NCI-H1694 (cell line): ENCODE measurements around the gene UBE2G1.
"Not testable (repeated sequence)": the region's sequence is repeated elsewhere in the genome, so short reads cannot be mapped to it uniquely, and the experiment has no call there.

Experiments used
- DNase-seq: peaks from one replicate; lab custom pipeline; 2025; lab: John Stamatoyannopoulos, UW

UBE2G1 gene, protein sequence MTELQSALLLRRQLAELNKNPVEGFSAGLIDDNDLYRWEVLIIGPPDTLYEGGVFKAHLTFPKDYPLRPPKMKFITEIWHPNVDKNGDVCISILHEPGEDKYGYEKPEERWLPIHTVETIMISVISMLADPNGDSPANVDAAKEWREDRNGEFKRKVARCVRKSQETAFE

DNA sequence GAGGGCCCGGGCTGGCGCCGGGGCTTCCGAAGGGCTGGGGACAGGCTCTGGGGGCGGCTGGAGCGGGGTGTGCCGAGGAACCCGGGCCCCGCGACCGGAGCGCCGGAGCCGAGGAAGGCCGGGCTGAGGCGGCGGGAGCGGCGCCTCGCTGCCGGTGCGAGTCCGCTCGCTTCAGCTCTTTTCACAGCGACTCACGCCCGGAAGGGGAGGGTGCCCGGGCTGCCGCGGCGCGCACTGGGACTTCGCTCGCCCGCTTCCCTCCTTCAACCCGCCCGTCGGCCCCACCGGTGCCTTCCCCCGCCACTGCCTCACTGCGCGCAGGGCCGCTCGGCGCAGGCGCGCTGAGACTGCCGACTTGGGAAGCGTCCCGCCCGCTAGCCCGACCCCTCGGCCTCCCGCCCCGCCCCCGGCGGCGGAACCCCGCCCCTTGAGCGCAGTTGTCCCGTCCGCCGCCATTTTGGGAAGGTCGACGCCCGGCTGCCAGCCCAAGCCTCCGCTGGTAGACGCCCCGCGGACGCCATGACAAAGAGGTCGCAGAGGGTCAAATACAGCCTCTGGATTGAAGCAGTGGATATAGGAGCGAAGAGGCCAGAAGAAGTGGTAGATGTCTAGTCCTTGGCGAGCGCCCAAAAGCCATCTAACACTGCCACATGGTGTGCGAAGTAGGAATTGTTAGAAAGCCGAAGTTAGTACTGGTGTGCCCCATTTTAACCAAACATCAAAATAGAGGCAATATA is at the start of gene UBE2G1:
Gene UBE2G1, minus strand, starts transcription at position 349 of the 737 bp plus-strand sequence. CDS start 359 bp downstream, outside the sequence.
- DNase-seq, result peak; percentile 93

DNA sequence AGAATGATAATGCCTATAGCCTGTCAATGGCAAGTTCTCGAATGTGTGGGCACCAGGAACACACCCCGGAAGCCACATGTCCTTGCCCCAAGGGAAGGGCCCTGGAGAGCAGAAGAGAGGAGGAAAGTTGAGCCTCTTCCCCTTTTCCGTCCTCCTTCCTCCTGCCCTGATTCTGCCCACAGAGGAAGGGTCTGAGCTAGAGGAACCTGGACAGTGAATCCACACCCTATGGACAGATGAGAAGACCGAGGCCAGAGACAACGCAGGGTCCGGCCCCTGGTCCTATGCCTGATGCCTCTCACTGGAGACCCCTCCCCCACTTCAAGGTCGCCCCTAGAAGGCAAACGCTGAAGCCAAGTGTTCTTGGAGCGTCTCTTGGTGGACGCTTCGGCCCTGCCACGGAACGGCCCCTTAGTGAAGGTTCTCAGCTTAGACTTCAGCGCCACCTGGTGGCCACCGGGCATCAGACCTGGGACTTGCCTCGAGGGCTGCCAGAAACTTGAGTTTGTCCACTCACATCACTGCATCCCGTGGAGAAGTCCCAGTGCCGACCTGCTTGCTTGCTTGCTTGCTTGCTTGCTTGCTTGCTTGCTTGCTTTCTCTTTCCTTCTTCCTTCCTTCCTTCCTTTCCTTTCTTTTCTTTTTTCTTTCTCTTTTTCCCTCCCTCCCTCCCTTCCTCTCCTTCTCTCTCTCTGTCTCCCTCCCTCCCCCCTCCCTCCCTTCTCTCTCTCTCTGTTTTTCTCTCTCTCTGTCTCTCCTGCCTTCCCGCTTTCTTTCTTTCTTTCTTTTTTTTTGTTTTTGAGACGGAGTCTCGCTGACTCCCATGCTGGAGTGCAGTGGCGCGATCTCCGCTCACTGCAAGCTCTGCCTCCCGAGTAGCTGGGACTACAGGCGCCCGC is 46.7 kb upstream of the UBE2G1 start:
- peak; percentile 87 for DNase-seq

DNA sequence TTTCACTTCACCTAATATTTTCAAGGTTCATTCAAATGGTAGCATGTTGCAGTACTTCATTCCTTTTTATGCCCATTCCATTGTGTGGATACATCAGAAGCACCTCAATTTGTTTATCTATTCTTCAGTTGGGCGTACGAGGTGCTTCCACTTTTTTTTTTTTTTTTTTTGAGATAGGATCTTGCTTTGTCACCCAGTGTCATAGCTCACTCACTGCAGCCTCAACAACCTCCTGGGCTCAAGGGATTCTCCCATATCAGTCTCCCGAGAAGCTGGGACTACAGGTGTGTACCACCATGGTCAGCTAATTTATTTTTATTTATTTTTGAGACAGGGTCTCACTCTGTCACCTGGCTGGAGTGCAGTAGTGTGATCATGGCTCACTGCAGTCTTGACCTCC is 44.7 kb upstream of the UBE2G1 start:
- no peak for DNase-seq

DNA sequence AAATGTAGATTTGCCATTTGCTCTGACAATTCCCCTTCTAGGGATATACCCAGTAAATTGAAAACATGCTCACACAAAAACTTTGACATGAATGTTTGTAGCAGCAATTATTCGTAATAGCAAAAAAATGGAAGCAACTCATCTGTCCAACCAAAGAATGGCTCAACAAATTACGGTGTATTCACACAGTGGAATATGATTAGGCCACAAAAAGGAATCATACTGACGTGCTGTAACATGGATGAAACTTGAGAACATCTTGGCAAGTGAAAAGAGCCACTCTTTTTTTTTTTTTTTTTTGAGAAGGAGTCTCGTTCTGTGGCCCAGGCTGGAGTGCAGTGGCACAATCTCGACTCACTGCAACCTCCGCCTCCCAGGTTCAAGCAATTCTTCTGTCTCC is 43.2 kb upstream of the UBE2G1 start:
- no peak for DNase-seq

DNA sequence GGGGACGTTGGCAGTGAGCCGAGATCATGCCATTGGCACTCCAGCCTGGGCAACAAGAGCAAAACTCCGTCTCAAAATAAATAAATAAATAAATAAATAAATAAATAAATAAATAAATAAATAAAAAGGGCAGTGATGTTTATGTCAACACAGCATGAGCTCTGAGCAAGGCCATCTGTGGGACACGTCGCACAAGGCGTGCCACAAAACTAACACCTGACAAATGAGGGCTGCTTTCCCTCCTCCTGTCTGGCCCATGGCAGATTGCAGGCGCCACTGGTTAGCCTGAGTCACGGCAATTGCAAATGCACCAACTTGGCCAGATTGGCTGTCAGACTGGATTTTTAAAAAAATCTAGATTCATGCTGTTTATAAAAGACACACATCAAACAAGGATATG is 41.4 kb upstream of the UBE2G1 start:
- DNase-seq, result peak; percentile 86

DNA sequence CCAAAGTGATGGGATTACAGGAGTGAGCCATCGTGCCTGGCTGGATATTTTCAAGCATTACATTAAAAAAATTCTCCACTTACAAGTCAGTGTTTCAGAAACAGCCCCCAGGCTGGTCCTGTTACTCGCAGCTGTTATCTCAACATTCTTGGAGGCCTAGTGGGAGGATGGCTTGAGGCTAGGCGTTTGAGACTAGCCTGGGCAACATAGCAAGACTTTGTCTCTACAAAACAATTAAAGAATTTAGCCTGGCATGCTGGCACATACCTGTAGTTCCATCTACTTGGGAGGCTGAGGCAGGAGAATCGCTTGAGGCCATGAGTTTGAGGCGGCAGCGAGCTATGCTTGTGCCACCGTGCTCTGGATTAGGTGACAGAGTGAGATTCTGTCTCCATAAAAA is 40.7 kb upstream of the UBE2G1 start:
- no peak for DNase-seq

DNA sequence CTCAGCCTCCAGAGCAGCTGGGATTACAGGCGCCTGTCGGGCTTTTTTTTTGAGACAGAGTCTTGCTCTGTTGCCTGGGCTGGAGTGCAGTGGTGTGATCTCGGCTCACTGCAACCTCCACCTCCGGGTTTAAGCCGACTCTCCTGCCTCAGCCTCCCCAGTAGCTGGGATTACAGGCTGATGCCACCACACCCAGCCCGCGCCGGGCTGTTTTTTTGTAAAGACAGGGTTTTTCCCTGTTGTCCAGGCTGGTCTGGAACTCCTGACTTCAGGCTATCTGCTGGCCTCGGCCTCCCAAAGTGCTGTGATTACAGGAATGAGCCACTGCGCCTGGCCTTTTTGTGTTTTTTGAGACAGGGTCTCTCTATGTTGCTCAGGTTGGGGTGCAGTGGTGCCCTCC is 39.9 kb upstream of the UBE2G1 start:
- DNase-seq, result no peak

DNA sequence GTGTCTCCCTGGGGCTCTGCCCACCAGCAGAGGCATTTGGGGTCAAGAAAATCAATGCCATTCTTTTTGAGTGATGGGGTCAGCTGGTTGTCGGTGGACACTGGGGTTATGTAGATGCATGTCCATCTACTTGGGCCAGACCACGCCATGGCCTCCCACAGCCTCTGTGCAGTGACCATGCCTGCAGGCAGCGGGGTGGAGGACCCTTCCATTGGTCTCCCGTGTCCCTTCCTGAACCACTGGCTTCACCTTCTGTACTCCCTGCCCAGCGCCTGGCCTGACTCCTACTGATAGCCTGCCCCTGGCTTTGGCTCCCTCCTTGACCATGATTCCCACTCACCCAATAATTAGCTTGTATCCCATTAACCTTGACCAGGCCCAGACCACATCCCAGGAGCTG is 39.2 kb upstream of the UBE2G1 start:
- no peak for DNase-seq

DNA sequence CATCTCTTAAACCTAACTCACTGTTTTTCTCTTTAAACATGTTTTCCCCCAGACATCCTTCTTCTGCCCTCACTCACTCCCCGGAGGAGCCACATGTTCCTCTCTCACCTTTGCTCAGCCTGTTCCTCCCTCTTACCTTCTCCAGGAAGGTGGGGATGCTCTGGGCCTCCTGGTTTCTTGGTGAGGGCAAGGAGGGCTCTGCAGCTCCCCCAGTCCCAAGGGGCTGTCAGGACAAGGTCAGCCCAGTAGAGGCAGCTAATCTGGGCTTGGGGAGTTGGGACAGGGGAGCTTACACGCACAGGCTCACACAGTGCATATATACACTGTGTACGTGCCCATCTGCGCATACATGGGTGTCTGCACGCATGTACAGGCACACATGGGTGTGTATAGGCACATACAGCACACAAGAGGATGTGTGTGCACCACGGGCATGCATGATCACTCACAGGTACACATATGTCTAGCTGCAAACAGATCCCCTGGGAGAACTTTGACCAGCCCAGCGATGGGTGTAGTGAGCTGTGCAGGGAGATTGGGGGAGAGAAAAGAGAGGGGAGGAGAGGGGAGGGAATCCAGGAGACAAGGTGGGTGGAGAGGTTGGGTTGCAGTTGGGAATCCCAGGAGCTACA is 38.7 kb upstream of the UBE2G1 start:
- DNase-seq, result no peak

DNA sequence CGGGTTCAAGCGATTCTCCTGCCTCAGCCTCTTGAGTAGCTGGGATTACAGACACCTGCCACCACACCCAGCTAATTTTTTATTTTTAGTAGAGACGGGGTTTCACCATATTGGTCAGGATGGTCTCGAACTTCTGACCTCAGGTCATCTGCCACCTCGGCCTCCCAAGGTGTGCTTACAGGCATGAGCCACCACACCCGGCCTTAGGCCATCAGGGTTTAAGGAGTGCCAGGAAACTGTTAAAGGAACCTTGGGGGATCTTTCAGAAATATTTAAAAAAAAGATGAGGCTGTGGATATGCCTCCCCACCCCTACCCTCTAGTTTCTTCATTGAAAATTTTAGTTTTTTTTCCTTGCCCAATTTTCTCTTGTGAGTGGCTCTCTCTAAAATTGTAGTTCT is 31.4 kb upstream of the UBE2G1 start:
- DNase-seq, result no peak

DNA sequence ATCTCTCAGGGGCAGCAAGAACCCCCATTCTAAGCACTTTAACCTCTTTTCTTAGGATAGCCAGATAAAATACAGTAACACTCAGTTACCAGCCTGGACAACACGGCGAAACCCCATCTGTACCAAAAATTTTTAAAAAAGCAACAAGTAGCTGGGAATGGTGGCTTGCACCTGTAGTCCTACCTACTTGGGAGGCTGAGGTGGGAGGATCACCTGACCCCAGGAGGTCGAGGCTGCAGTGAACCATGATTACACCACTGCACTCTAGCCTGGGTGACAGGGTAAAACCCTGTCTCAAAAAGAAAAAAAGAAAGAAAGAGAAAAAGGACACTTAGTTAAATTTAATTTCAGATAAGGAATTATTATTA is 28.6 kb upstream of the UBE2G1 start:
- no peak for DNase-seq

DNA sequence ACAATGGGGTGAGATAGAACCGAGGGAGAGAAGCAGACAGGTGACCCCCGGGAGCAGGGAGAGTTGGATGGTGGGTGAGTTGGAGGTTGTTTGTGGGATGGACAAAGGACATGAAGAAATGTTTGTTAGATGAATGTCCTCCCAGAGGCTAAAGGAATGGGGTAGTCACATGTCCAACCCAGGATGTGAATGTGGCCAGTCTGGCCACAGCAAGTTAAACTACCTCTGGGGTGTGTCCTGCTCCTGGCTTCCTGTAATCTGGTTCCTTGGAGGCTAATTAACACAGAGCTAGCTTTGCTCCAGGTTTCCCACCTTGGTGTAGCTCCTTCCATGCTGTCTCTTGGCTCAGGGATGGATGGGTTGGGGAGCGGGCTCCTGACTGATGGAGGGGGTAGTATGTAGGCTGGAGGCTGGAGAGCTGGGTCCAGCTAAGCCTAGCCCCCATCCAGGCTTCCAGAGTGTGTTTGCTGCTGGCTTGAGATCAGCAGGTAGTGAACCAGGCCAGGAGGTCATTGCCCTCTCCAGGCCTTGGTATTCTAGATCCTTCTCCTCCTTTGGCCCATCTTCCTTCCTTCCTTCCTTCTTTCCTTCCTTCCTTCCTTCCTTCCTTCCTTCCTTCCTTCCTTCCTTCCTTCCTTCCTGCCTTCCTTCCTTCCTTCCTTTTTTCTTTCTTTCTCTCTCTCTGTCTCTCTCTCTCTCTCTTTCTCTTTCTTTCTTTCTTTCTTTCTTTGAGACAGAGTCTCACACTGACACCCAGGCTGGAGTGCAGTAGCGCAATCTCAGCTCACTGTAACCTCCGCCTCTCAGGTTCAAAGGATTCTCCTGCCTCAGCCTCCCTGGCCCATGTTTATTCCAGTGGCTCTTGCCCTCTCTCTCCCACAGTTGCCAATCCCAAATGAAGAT is 28.0 kb upstream of the UBE2G1 start:
- no peak for DNase-seq

DNA sequence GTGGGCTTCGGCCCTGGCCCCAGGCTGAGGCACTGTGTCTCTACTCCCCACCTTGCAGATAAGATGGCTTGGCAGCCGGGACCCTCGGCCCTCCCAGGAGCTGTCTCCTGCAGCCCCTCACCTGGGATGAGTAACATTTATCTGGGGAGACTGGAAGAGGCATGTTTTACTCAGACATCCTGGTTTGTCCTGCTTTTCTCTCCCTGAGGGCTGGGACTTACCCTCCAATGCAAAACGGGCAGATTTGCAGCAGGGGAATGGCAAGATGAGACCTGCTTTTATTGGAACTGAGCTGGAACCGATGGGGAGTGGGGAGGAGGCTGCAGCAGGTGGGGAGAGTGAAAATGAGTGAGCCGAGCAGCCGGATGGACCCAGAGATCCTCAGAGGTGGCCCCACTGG is 27.3 kb upstream of the UBE2G1 start:
- DNase-seq, result peak; percentile 16

DNA sequence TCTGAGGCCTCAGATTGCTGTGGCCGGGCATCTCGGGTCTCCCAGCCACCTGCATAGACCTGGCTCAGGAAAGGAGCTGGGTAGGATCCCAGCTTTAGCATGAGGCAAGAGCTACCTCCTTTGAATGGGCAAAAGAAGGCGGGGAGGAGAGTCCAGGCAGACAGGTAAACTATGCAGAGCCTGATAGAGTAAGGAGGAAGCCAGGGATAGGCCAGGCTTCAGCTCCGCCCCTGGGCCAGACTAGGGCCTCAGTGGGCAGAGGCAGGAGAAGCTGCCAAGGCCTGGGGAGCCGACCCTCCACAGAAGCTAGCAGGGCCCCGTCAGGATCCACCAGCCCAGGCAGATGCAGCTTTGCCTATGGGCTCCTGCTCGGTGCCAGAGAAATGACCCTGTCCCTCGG is 22.6 kb upstream of the UBE2G1 start:
- DNase-seq, result no peak

DNA sequence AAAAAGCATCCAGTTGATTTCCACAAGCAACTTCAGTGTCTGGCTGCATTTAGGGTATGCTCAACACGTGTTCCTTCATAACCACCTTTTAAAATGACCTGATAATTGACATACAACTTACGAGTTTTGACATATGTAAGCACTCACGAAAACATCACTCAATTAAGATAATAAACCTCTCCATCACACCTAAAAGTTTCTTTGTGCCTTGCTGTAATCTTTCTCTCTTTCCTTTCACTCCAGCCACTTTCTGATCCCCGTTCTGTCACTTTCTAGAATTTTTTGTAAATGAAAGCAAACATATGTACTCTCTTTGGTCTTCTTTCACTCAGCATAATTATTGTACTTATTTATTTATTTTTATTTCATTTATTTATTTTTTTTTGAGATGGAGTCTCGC is 20.7 kb upstream of the UBE2G1 start:
- DNase-seq, result no peak

DNA sequence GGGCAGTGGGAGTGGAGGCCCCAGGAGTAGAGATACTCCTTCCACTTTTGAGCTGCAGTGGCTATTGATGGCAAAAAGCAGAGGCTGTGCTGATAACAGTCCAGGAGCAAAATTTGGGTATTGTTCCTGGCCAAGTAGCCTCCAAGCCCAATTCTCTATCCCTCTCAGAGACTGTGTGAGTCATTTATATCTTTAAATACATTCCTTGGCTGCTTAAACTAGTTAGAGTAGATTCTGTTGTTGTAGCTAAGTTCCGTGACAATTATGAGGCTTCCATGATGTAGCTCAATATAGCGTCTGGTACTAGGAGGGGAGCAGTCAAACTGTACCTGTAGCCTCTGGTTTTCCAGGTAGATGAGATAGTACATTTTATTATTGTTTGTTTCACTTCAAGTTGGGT is 19.9 kb upstream of the UBE2G1 start:
- DNase-seq, result no peak

DNA sequence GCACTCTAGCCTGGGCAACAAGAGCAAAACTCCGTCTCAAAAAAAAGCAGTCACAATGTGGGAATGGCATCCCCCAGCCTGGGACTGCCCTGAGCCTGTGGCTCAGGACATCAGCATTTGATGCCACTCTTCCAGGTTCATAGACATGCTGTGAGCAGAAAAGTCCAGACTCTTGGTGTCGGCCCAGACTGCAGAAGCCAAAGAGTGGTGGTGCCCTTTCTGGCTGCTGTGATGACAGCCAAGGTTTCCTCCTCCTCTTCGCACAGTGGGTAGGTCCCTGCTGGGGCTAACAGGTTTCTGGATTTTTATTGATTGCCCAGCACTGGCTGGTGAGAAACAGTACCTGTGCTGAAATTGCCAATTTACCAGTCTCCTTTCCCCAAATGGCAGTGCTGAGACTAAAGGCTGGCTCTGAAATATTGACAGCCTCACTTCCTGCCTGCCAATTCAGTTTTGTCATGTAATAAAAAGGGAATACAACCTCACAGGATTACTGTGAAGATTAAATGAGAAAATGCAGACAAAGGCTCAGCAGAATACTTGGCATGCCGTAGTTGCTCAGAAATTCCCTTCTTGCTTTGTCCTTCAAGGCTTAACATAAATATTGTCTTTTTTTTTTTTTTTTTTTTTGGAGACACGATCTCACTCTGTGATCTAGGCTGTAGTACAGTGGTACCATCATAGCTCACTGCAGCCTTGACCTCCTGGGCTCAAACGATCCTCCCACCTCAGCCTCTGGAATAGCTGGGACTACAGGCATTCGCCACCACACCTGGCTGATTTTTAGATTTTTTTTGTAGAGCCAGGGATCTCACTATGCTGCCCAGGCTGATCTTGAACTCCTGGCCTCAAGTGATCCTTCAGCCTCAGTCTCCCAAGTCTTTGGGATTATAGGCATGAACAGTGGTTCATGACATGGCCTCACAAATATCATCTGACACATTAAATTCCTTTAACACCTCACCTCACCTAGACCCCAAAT is 15.5 kb upstream of the UBE2G1 start:
- DNase-seq, result no peak

DNA sequence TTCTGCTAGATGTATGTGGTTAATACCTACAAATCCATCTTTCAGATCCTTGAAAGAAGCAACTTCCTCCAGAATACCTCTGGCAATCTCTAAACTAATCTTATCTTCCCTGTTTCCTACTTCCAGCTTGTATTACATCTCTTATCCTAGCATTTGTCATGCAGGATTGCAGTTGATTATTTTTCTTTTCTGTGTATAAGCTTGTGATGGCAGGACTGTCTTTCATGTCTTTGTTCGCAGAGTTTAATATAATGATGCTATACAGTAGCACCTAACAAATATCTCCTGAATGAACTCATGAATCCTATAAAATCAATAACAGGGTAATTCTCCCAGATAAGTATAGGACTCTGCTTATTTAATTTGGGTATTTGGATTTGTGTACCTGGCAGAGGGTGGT is 12.2 kb upstream of the UBE2G1 start:
- DNase-seq, result no peak

DNA sequence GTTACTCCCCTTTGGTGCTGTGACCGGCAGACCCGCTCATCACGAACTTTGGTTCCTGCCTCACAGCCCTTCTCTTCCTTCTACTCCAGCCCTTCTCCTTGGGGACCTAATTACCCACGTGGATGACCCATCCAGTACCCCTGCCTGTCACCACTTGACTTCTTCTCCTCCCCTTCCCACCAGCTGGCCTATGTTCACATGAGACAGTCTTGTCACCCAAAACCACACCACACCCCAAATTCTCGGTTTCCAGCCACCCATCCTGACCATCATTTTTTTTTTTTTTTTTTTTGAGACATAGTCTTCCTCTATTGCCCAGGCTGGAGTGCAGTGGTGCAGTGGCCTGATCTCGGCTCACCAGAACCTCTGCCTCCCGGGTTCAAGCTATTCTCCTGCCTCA is 10.8 kb upstream of the UBE2G1 start:
- not testable (repeated sequence) for DNase-seq

DNA sequence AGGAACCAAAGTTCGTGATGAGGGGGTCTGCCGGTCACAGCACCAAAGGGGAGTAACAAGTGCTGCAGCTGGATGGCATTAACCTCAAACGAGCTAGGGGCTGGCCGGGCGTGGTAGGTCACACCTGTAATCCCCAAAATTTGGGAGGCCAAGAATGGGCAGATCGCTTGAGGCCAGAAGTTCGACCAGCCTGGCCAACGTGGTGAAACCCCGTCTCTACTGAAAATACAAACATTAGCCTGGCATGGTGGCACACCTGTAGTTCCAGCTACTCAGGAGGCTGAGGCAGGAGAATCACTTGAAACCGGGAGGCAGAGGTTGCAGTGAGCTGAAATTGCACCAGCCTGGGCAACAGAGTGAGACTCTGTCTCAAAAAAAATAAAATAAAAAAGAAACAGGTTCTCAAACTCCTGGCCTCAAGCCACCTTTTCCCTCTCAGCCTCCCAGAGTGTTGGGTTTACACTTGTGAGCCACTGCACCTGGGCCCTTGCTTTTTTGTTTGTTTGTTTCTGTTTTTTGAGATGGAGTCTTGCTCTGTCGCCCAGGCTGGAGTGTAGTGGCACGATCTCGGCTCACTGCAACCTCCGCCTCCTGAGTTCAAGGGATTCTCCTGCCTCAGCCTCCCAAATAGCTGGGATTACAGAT is 9.4 kb upstream of the UBE2G1 start:
- DNase-seq, result not testable (repeated sequence)
